DMS153 (cell line): ENCODE data around the gene TMEM175.

Source experiments
- DNase-seq: peaks from one replicate; lab custom pipeline; 2025; lab: John Stamatoyannopoulos, UW

The TMEM175 gene

GRCh38 chr4:899556-899906 lies 32.7 kb upstream of the TMEM175 start:
- no peak for DNase-seq

- no peak for DNase-seq
Observed at GRCh38 chr4:900073-900472, 32.2 kb upstream of the TMEM175 start.

- DNase-seq = no peak
Observed at GRCh38 chr4:900721-901120, 31.5 kb upstream of the TMEM175 start.

- DNase-seq = no peak
Observed at GRCh38 chr4:901192-901910, 30.9 kb upstream of the TMEM175 start.

- no peak for DNase-seq
Observed at GRCh38 chr4:903066-904046, 28.9 kb upstream of the TMEM175 start.

GRCh38 chr4:905485-906338 lies 26.5 kb upstream of the TMEM175 start:
- DNase-seq = no peak

GRCh38 chr4:906339-907102 lies 25.7 kb upstream of the TMEM175 start:
- no peak for DNase-seq

GRCh38 chr4:907103-907400 lies 25.2 kb upstream of the TMEM175 start:
- DNase-seq = no peak

- no peak for DNase-seq
Observed at GRCh38 chr4:907691-908425, 24.4 kb upstream of the TMEM175 start.

GRCh38 chr4:909131-909571 lies 23.1 kb upstream of the TMEM175 start:
- DNase-seq = no peak

- no peak for DNase-seq
Observed at GRCh38 chr4:909821-910220, 22.4 kb upstream of the TMEM175 start.

- no peak for DNase-seq
Observed at GRCh38 chr4:910366-911091, 21.7 kb upstream of the TMEM175 start.

GRCh38 chr4:911221-911751 lies 21.0 kb upstream of the TMEM175 start:
- DNase-seq = no peak

- DNase-seq = no peak
Observed at GRCh38 chr4:911871-912490, 20.3 kb upstream of the TMEM175 start.

GRCh38 chr4:912548-913279 lies 19.5 kb upstream of the TMEM175 start:
- DNase-seq = peak; percentile 4

GRCh38 chr4:913280-913618 lies 19.0 kb upstream of the TMEM175 start:
- DNase-seq = no peak

- no peak for DNase-seq
Observed at GRCh38 chr4:914531-914930, 17.7 kb upstream of the TMEM175 start.

- DNase-seq = no peak
Observed at GRCh38 chr4:915041-915474, 17.2 kb upstream of the TMEM175 start.

GRCh38 chr4:915595-915994 lies 16.7 kb upstream of the TMEM175 start:
- DNase-seq = no peak
